GM10847 (cell line): ENCODE results near the gene LZTS3.

ENCODE experiments used
- POLR2A ChIP-seq: IDR thresholded peaks from 2 replicates; pipeline ENCODE4 v1.6.1; 2011; ENCODE audit not compliant: insufficient read length; ENCODE audit errors: extremely low read depth

Gene LZTS3

DNA sequence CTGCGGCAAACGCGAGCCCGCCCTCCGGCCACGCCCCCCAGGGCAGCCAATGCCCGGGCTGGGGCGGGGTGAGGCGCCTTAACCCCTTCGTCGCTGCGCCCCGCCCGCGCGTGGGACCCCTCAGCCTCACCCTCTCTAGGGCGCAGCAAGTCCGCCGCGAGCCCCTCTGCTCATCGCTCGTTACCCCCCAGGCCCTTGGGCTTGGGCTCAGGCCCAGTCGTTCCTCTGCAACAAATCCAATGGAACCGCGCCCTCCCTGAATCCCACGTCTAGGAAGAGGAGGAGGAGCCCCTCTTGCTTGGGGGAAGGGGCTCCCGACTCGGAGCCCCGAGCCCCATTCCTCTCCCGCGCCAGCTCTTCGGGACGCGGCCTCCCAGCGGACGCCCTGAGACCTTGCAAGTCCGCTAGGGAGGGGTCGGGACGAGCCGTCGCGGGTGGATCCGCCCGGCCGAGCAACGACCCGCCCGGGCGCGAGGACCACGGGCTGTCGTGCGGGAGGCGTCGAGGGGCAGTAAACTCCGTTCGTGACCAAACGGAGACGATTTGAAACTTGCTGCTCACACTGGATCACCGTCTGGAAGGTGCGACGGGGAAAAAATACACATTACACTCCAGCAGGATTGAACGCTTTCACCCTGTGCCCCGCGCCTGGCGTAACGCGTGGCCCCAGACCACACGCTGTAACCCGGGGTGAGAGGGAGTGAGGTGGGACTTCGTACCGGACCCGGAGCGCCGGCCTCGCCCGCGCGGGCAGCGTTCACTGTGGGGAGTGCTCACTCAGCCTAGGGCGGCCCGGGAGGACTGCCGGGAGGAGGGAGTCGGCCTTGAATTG lies 477 bp upstream of the LZTS3 start:
- no peak for TF ChIP-seq POLR2A

GRCh38 chr20:3172126-3172932 lies 1.0 kb downstream of the LZTS3 start:
- no peak for TF ChIP-seq POLR2A

- TF ChIP-seq POLR2A, result no peak
Measured at GRCh38 chr20:3171391-3172125, 1.8 kb downstream of the LZTS3 start.

GRCh38 chr20:3168829-3169590 lies 4.3 kb downstream of the LZTS3 start:
- no peak for TF ChIP-seq POLR2A

GRCh38 chr20:3168079-3168828 lies 5.1 kb downstream of the LZTS3 start:
- no peak for TF ChIP-seq POLR2A

DNA sequence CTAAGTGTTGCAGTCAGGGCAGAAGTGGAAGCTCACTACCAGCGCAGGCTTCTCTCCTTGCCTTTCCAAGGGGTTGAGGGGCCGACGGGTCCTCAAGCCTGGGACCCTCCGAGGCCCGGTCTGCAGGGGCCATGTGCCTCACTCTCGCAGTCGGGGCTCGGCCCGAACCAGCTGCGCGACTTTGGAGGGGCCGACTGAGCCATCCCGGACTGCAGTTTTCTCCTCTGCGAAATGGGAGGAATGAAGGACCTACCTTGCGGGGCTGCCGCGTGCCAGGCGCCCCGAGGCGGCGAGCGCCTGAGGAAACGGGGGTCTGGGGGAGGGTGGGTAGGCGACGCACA lies 5.6 kb downstream of the LZTS3 start:
- TF ChIP-seq POLR2A, result no peak

DNA sequence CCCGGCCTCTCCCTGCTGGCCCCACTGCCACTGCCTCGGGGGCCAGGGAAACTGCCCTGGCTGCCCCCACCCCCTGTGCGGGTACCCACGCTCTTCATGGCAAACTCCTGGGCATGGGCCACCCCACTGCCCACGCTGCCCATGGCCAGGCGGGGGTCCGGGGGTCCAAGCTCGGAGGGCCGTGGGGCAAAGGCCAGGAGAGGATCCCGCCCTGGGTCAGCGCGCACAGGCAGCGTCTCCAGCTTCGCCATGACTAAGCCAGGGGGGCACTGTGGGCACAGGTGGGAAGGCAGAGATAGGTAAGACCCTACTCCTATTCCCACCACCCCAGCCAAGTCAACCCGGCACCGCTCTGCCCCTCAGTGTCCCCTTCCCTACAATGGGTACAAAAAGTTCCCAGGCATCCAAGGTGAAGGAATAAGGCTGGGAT lies 6.4 kb downstream of the LZTS3 start:
- no peak for TF ChIP-seq POLR2A

DNA sequence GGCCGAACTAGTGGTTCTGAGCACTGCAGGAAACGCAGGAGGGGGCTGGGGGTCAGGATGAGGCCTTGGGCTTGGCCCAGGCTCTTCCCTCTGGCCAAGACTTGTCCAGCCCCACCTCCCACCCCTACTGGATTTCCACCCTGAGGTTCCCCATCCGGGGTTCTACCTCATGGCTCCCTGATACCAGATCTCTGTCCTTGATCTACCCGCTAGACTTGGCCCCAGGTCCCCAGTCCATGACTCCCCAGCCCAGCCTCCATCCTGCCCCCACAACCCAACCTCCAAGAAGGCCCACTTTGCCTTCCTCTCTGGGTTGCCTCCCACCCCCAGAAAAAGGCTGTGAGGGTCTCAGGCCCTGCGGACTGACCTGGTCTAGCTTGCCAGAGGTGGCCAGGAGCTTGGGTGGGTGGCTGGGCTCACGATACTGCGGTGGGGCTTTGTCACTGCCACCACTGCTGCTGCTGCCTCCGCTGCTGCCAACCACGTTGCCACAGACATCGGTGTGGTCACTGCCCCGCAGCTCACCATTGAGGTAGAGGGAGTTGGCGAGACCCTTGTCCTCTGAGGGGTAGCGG lies 6.9 kb downstream of the LZTS3 start:
- no peak for TF ChIP-seq POLR2A

- TF ChIP-seq POLR2A, result no peak
Measured at GRCh38 chr20:3165473-3166337, 7.6 kb downstream of the LZTS3 start.

- TF ChIP-seq POLR2A, result no peak
Measured at GRCh38 chr20:3164763-3165410, 8.5 kb downstream of the LZTS3 start.

- TF ChIP-seq POLR2A, result no peak
Measured at GRCh38 chr20:3164043-3164762, 9.1 kb downstream of the LZTS3 start.
